ENCODE measurements around the gene RSPO4.
"Not testable (repeated sequence)": the region's sequence is repeated elsewhere in the genome, so short reads cannot be mapped to it uniquely, and the experiment has no call there.

RSPO4 gene

DNA sequence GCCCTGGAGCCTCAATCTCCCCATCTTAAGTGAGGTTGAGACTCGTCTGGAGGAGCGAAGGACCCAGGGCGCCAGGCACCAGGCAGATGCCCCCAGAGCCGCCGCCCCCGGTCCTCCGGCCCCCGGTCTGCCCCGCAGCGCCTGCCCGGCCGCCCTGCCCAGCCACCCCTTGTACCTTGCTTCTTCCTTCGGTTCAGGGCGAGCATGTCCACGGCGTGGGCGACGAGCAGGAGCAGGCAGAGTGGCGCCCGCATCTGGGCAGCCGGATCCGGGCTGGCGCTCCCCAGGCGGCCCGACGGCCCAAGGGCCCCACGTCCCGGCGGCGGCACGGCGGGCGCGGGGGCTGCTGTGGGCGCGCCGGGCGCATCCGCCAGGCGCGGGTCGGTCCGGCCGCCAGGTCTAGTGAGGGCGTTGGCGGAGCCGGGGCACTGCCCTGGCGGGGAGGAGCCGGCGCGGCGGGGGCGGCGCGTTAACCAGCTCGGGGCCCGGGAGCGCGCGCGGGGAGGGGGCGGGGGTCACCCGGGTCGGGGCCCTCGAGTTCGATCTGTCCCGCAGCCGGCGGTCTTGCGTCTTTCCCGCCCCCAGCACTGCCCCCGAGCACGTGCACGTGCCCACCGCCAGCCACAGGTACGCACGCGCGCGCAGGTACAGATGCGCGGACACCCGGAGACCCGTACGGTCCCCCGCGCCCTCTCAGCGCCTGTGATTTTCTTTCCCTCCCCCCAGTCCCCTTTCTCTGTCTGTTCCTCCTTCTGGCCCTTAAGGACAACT lies at the start of gene RSPO4:
Gene RSPO4, minus strand, starts transcription at position 401 of the 771 bp plus-strand sequence. Its CDS starts 147 bp downstream, at position 254.
- FAIRE-seq = no peak

DNA sequence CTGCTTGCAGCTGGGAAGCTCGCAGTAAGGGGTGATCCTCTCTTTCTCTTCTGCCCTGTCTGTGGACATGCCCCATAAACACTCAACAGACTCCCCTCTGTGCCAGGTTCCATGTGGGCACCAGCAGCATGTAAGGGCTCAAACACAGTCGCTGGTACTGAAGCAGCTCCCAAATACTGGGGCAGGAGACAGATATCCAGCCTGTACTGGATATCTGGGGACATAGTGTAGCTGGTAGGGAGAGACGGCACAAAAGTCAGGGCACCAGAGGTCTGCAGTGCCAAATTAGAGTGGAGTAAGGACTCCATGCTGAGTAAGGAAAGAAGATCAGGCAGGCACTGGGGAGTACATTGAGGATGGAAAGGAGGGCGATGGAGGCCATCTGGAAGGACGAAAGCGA lies 48.3 kb upstream of the RSPO4 start:
- no peak for FAIRE-seq

DNA sequence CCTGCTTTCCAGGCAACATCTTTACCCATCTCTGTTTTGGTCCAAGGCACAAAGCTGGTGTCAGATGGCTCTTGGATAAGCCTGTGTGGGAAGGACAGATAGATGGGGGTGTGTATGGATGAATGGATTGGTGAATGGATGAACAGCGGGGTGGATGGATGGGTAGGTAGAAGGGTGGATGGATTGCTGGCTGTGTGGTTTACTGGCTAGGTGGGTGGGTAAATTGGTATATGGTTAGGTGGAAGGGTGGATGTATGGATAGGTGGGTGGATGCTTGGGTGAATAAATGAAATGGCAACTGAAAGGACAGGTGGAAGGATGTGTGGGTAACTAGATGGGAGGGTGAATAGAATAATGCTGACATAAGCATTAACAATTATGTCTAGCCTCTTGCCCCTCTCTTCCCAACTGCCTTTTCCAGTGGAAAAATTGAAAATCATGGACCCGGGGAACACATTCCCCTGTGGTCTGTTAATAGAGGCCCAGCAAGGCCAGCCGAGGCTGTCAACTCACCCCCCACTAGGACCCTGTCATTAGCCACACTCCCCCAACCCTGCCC lies 43.8 kb upstream of the RSPO4 start:
- FAIRE-seq = no peak

GRCh38 chr20:1041845-1042390 lies 39.8 kb upstream of the RSPO4 start:
- no peak for FAIRE-seq

DNA sequence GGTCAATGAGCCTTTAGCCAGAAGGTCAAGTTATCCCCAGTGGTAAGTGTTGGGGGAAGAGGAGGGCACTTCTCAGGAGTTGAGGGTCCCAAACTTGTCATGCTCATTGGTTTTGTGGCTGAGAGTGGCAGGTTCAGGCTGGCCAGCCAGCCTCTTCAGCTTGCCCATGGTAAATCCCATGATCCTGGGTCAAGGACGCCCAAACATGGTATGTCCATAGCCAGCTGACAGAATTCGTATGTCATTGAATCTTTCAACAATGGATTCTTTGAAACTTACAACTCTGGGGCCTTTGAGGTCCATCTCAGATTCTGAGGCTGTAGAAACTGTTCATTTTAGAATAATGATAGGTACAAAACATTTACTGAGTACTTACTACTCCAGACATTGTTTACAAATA lies 36.1 kb upstream of the RSPO4 start:
- FAIRE-seq = no peak

- no peak for FAIRE-seq
Measured at GRCh38 chr20:1037039-1037438, 34.9 kb upstream of the RSPO4 start.

DNA sequence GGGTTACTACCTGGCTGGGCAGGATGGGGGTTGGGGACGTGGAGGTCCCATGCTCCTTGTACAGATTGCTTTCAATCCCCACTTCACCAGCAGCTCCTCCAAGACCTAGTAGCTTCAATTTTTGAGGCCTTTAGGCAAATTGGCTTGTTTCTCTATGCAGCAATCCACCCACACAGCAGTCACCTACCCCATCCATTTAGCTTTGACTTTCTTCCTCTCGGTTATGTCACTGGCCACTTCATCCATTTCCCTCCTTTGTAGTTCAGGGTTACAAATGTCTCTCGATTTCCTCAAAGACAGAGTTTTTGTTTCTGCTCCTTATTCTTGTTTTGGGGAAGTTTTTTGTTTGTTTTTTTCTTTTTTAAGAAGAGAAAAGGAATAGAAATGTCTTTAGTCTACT lies 33.4 kb upstream of the RSPO4 start:
- FAIRE-seq = no peak

GRCh38 chr20:1034415-1034789 lies 32.3 kb upstream of the RSPO4 start:
- FAIRE-seq = no peak

DNA sequence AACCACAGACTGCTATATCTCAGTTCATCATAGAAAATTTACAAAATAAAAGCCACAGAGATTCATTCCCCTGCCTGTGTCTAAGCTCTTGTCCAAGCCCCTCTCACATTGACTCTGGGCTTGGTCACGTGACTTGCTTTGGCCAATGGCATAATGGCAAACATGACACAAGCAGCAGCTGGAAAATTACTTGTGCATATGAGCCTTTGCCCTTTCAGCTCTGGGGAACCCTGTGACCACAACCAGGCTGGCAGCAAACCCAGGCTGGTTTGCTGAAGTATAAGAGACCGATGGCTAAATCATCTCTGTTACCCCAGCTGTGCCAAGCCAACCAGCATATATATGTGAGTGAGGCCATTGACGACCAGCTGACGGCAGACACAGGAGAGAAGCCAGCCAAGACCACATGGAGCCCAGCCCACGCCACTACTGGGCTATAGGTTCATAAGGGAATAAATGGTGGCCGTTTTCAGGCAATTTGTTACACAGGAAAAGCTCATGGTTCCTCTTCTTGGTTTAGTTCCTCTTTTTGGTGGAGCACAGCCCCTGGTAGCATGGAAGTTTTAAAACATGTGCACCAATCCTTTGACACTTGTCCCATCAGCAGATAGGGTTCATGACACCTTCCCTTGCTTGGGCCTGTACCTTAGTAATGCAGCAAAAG lies 31.8 kb upstream of the RSPO4 start:
- FAIRE-seq = no peak

DNA sequence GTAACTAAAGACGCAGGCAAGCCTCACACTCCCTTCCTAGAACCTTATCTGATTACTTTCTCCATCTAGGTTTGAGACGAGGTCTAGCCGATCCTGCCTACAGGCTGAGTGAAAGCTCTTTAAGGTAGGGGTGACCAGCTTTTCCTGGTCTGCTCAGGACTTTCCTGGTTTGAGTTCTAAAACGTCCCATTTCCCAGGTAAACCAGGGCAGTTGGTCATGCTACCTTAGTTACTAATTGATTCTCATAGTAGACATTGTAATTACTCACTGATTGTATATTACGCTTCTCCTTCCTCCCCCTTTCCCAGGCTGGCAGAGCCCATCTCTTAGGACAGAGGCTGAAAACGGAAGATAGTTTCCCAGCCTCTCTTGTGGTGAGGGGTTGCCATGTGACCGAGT lies 27.9 kb upstream of the RSPO4 start:
- FAIRE-seq = no peak

- not testable (repeated sequence) for FAIRE-seq
Measured at GRCh38 chr20:1026214-1026613, 24.1 kb upstream of the RSPO4 start.

- FAIRE-seq = no peak
Measured at GRCh38 chr20:1022871-1023270, 20.8 kb upstream of the RSPO4 start.

DNA sequence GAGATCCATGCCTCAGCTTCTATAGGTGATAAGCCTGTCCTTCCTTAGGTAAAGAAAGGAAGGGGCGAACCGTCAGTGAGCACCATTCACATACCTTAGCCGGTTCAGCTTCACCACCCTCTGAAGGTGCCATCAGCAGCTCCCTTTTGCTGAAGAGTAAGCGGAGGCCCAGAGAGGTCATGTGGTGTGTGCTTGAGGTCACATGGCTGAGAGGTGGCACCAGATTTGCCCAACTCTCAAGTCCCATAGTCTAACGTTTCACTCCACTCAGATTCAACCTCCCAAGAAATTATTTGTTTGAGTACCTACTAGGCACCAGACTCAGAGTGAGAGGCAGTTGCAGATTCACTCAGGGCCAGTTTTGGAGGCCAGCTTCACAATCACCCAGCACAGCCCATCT lies 18.5 kb upstream of the RSPO4 start:
- no peak for FAIRE-seq

- no peak for FAIRE-seq
Measured at GRCh38 chr20:1019344-1019743, 17.2 kb upstream of the RSPO4 start.

- no peak for FAIRE-seq
Measured at GRCh38 chr20:1017677-1018076, 15.6 kb upstream of the RSPO4 start.

DNA sequence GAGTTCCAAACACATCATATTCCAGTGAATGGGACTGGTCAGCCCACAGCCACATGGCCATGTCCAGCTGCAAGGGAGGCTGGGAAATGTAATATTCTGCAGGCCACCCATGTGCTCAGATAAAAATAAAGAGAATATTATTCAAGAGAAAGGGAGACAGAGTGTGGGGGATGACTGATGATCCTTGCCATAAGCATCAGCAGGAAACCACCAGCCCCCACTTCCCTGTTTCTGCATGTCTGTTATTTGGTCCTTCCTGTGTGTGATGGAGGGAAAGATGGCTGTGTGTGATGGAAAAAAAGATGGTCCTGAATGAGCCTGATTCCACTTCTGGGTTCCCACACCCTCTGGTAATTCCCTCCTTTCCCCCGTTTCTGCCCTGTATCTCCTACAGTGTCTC lies 13.1 kb upstream of the RSPO4 start:
- no peak for FAIRE-seq

- FAIRE-seq = no peak
Measured at GRCh38 chr20:1014471-1014870, 12.4 kb upstream of the RSPO4 start.

DNA sequence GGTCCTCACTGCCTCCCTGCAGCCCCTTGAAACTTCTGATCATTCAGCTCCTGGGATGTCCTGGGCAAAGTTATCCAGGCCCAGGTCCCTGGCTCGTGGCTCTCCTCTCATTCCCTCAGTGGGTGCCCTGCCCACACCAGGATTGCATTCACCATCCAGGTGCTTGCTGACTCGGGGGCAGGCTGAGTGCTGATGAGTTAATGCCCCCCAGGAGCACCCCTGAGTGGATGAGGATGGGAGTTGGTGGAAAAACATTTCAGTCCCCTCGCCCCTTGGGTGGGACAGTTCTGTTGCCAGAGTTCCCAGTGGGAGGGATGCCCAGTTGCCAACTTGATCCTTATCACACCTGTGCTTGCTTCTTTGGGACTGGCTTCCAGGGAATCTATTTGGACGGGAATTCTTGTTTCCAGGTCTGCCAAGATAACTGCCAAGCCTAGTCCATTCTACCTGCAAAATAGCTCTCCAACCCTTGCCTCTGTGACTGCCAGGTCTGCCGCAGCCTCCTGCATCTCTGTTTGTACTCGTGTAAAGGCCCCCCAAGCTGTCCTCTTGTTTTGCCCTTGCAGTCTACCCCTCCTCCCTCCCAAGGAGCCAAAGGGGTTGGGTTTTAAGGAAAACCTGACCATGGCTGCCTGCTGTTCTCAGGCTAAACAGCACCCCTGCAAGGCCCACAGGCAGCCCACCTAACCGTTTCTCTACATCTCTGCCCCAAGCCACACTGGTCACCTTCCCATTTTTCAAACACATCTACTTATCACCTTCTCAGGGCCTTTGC lies 11.6 kb upstream of the RSPO4 start:
- FAIRE-seq = no peak

- FAIRE-seq = no peak
Measured at GRCh38 chr20:1012359-1013168, 10.5 kb upstream of the RSPO4 start.

DNA sequence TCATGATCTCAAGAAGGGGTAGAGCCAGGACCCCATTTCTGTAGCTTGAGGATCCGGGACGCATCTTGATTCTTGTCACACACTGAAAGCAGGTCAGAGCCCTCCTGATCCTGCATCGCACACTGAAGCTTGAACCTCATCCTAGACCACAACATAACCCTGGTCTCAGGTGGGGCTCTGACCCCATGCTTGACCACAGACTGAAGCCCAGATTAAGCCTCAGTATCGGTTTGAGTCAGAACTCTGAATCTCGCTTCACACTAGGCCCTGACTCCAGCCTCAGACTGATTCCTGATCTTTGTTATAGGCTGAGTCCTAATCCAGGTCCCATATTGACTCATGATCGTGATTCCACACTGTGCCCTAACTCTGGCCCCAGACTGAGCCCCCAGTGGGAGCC lies 8.5 kb upstream of the RSPO4 start:
- FAIRE-seq = no peak

DNA sequence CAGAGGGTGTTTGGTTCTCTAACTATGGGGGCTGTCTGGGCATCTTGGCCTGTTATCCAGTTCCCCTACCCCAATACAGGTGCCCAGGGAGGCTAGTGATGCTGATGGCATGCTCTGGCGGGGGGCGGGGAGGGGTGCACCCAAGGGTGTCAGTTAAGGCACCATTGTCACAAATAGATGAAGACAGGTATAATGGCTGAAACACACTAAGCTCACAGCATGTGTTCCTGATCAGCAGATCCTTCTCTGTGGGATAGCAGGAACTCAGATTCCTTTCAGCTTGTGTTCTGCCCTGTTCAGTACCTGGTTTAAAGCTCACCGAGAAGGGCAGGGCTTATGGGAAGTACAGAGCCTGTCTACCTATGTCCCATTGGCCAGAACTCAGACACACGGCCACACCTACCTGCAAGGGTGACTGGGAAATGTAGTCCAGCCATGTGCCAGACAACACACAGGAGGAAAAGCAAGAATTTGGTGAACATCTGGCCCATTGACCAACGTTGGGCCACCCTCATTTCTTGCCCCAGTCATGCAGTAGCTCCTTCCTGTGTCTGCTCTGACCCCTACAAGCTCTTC lies 3.4 kb upstream of the RSPO4 start:
- FAIRE-seq = no peak

Measured in TTC549 (cell line).